ENCODE data around the gene WNT3. TPM values are rescaled to one million over a fixed set of nuclear protein-coding genes. Genes with fewer than 3 reads are reported as not detected.
"Not testable (repeated sequence)": the region's sequence is repeated elsewhere in the genome, so short reads cannot be mapped to it uniquely, and the experiment has no call there.

WNT3 gene
- total RNA-seq, 2 experiments from 2014 or later: 4.9 to 5.1 TPM

GRCh38 chr17:46770439-46770817, 48.1 kb downstream of the WNT3 start:
- no peak for DNase-seq (ENCODE audit: low spot score)
- CTCF ChIA-PET (ENCODE audit: unreplicated experiment): no interaction called here
- POLR2A ChIA-PET: no interaction called here
- Histone ChIP-seq H3K9me3 (ENCODE audit: low read length) (no peaks in the 10 kb centered on the region), H3K79me2 (ENCODE audit: insufficient read depth, low read depth, low read length) (no peaks in the 10 kb centered on the region), H2AFZ (ENCODE audit: low read length) (no peak overlapping the region; the same call in 1 of the 2 replicates), H3K27ac (ENCODE audit: low read depth, low read length, poor library complexity, severe bottlenecking) (no peak overlapping the region), H3K4me2 (ENCODE audit: low read length) (peak overlapping the region; percentile 58; the same call in 1 of the 2 replicates), H3K36me3 (ENCODE audit: insufficient read depth, low read length) (no peaks in the 10 kb centered on the region), H3K4me3 (ENCODE audit: low read depth, low read length, poor library complexity, severe bottlenecking) (no peak overlapping the region), H4K20me1 (ENCODE audit: insufficient read depth, low read length) (no peaks in the 10 kb centered on the region), H3K9me2 (ENCODE audit: insufficient read depth, low read length) (no peaks in the 10 kb centered on the region), H3K4me1 (ENCODE audit: insufficient read depth, low read length, poor library complexity, severe bottlenecking) (peaks cover 30% of the 10 kb centered on the region)
- TF ChIP-seq EZH2phosphoT487 (IDR thresholded peaks at IDR 0.05; ENCODE audit: borderline replicate concordance, low read depth, low read length) (no peak), CTCF (conservative IDR thresholded peaks at IDR 0.05; ENCODE audit: low read length) (no peak)
- intact Hi-C loops (cut with micrococcal nuclease; ENCODE audit: unreplicated experiment): no loop called here
- BruUV-seq (replicated peaks): no TSS peak

- peak overlapping the region; percentile 58; the same call in 1 of the 2 replicates for H3K4me2 ChIP-seq (ENCODE audit: low read length)
- H3K27ac ChIP-seq (ENCODE audit: low read depth, low read length, poor library complexity, severe bottlenecking): no peak overlapping the region
- DNase-seq (ENCODE audit: low spot score): no peak
- intact Hi-C loops (cut with micrococcal nuclease; ENCODE audit: unreplicated experiment): no loop called here
- peaks cover 30% of the 10 kb centered on the region for H3K4me1 ChIP-seq (ENCODE audit: insufficient read depth, low read length, poor library complexity, severe bottlenecking)
- ChIA-PET POLR2A (no interaction called here), CTCF (ENCODE audit: unreplicated experiment) (no interaction called here)
- BruUV-seq (replicated peaks): no TSS peak
- no peak overlapping the region for H2AFZ ChIP-seq (ENCODE audit: low read length)
- H3K36me3 ChIP-seq (ENCODE audit: insufficient read depth, low read length): no peaks in the 10 kb centered on the region
- H3K9me2 ChIP-seq (ENCODE audit: insufficient read depth, low read length): no peaks in the 10 kb centered on the region
- H3K4me3 ChIP-seq (ENCODE audit: low read depth, low read length, poor library complexity, severe bottlenecking): no peak overlapping the region
- H4K20me1 ChIP-seq (ENCODE audit: insufficient read depth, low read length): no peaks in the 10 kb centered on the region
- TF ChIP-seq EZH2phosphoT487 (IDR thresholded peaks at IDR 0.05; ENCODE audit: borderline replicate concordance, low read depth, low read length) (no peak), CTCF (conservative IDR thresholded peaks at IDR 0.05; ENCODE audit: low read length) (no peak)
- H3K9me3 ChIP-seq (ENCODE audit: low read length): no peaks in the 10 kb centered on the region
- H3K79me2 ChIP-seq (ENCODE audit: insufficient read depth, low read depth, low read length): no peaks in the 10 kb centered on the region
Observed at GRCh38 chr17:46769531-46770438, 48.7 kb downstream of the WNT3 start.

- H3K9me3 ChIP-seq (ENCODE audit: low read length); DNase-seq (ENCODE audit: low spot score); H3K79me2 ChIP-seq (ENCODE audit: insufficient read depth, low read depth, low read length); H3K27ac ChIP-seq (ENCODE audit: low read depth, low read length, poor library complexity, severe bottlenecking); CTCF ChIA-PET (ENCODE audit: unreplicated experiment); H3K4me3 ChIP-seq (ENCODE audit: low read depth, low read length, poor library complexity, severe bottlenecking); H3K36me3 ChIP-seq (ENCODE audit: insufficient read depth, low read length); H3K4me2 ChIP-seq (ENCODE audit: low read length); H4K20me1 ChIP-seq (ENCODE audit: insufficient read depth, low read length); POLR2A ChIA-PET; H3K9me2 ChIP-seq (ENCODE audit: insufficient read depth, low read length); H2AFZ ChIP-seq (ENCODE audit: low read length); BruUV-seq (replicated peaks); intact Hi-C loops (cut with micrococcal nuclease; ENCODE audit: unreplicated experiment): not testable (repeated sequence)
- peaks cover 30% of the 10 kb centered on the region for H3K4me1 ChIP-seq (ENCODE audit: insufficient read depth, low read length, poor library complexity, severe bottlenecking)
Observed at GRCh38 chr17:46768896-46769295, 49.6 kb downstream of the WNT3 start.
